ENCODE results near the gene UNKL.
"Not testable (repeated sequence)": the region's sequence is repeated elsewhere in the genome, so short reads cannot be mapped to it uniquely, and the experiment has no call there.

Gene UNKL

GRCh38 chr16:1442697-1443096 lies 28.2 kb upstream of the UNKL start:
- no peak overlapping the region for H3K27ac ChIP-seq (ENCODE audit: low read depth, low read length)

GRCh38 chr16:1441391-1441829 lies 26.9 kb upstream of the UNKL start:
- TF ChIP-seq CTCF (IDR thresholded peaks at IDR 0.05; ENCODE audit: insufficient read depth, low read length, poor library complexity, severe bottlenecking) (no peak), EZH2phosphoT487 (conservative IDR thresholded peaks at IDR 0.05; ENCODE audit: low read length) (no peak)
- H3K9ac ChIP-seq (ENCODE audit: low read length) = no peak overlapping the region
- no peak overlapping the region for H3K4me2 ChIP-seq (ENCODE audit: low read depth, low read length, poor library complexity, severe bottlenecking)
- H3K27me3 ChIP-seq (ENCODE audit: low read length) = no peaks in the 10 kb centered on the region
- no peak overlapping the region for H3K4me3 ChIP-seq (ENCODE audit: insufficient read depth, low read length, poor library complexity, severe bottlenecking)
- H4K20me1 ChIP-seq (ENCODE audit: low read depth, low read length) = no peaks in the 10 kb centered on the region
- H3K27ac ChIP-seq (ENCODE audit: low read depth, low read length) = no peak overlapping the region
- no peaks in the 10 kb centered on the region for H3F3A ChIP-seq (ENCODE audit: insufficient read depth)
- no peaks in the 10 kb centered on the region for H3K79me2 ChIP-seq (ENCODE audit: insufficient read depth, low read length)
- no peaks in the 10 kb centered on the region for H3K36me3 ChIP-seq (ENCODE audit: low read length)
- no peaks in the 10 kb centered on the region for H3K9me3 ChIP-seq (ENCODE audit: insufficient read depth, low read length)
- no peak overlapping the region for H2AFZ ChIP-seq (ENCODE audit: low read depth, low read length, severe bottlenecking)
- H3K9me2 ChIP-seq (replicated peaks; ENCODE audit: insufficient read depth, low read length) = no peaks in the 10 kb centered on the region

More at GRCh38 chr16:1442697-1443096, 28.2 kb upstream of the UNKL start:
- TF ChIP-seq CTCF (IDR thresholded peaks at IDR 0.05; ENCODE audit: insufficient read depth, low read length, poor library complexity, severe bottlenecking) = no peak
- TF ChIP-seq EZH2phosphoT487 (conservative IDR thresholded peaks at IDR 0.05; ENCODE audit: low read length) = no peak
- H2AFZ ChIP-seq (ENCODE audit: low read depth, low read length, severe bottlenecking) = no peak overlapping the region
- H3K4me2 ChIP-seq (ENCODE audit: low read depth, low read length, poor library complexity, severe bottlenecking) = no peak overlapping the region
- H3K4me3 ChIP-seq (ENCODE audit: insufficient read depth, low read length, poor library complexity, severe bottlenecking) = no peak overlapping the region
- H3K79me2 ChIP-seq (ENCODE audit: insufficient read depth, low read length) = no peaks in the 10 kb centered on the region
- no peaks in the 10 kb centered on the region for H3F3A ChIP-seq (ENCODE audit: insufficient read depth)
- H3K36me3 ChIP-seq (ENCODE audit: low read length) = no peaks in the 10 kb centered on the region
- H4K20me1 ChIP-seq (ENCODE audit: low read depth, low read length) = no peaks in the 10 kb centered on the region
- H3K9me3 ChIP-seq (ENCODE audit: insufficient read depth, low read length) = no peaks in the 10 kb centered on the region
- H3K9ac ChIP-seq (ENCODE audit: low read length) = no peak overlapping the region
- no peaks in the 10 kb centered on the region for H3K27me3 ChIP-seq (ENCODE audit: low read length)
- no peaks in the 10 kb centered on the region for H3K9me2 ChIP-seq (replicated peaks; ENCODE audit: insufficient read depth, low read length)

- not testable (repeated sequence) for H3F3A ChIP-seq (ENCODE audit: insufficient read depth); H3K4me3 ChIP-seq (ENCODE audit: insufficient read depth, low read length, poor library complexity, severe bottlenecking); H3K4me2 ChIP-seq (ENCODE audit: low read depth, low read length, poor library complexity, severe bottlenecking)
Observed at GRCh38 chr16:1439699-1440074, 25.2 kb upstream of the UNKL start.

GRCh38 chr16:1439058-1439698 lies 24.7 kb upstream of the UNKL start:
- Histone ChIP-seq H4K20me1 (ENCODE audit: low read depth, low read length) (no peaks in the 10 kb centered on the region), H3K4me3 (ENCODE audit: insufficient read depth, low read length, poor library complexity, severe bottlenecking) (no peak overlapping the region), H3K4me2 (ENCODE audit: low read depth, low read length, poor library complexity, severe bottlenecking) (no peak overlapping the region), H3K9me3 (ENCODE audit: insufficient read depth, low read length) (no peaks in the 10 kb centered on the region), H3F3A (ENCODE audit: insufficient read depth) (no peaks in the 10 kb centered on the region), H3K36me3 (ENCODE audit: low read length) (no peaks in the 10 kb centered on the region), H3K27me3 (ENCODE audit: low read length) (no peaks in the 10 kb centered on the region), H3K79me2 (ENCODE audit: insufficient read depth, low read length) (no peaks in the 10 kb centered on the region), H3K27ac (ENCODE audit: low read depth, low read length) (no peak overlapping the region), H3K9ac (ENCODE audit: low read length) (no peak overlapping the region), H3K9me2 (replicated peaks; ENCODE audit: insufficient read depth, low read length) (no peaks in the 10 kb centered on the region), H2AFZ (ENCODE audit: low read depth, low read length, severe bottlenecking) (no peak overlapping the region)
- TF ChIP-seq EZH2phosphoT487 (conservative IDR thresholded peaks at IDR 0.05; ENCODE audit: low read length) = no peak
- no peak for TF ChIP-seq CTCF (IDR thresholded peaks at IDR 0.05; ENCODE audit: insufficient read depth, low read length, poor library complexity, severe bottlenecking)

More at GRCh38 chr16:1439699-1440074, 25.2 kb upstream of the UNKL start:
- not testable (repeated sequence) for H2AFZ ChIP-seq (ENCODE audit: low read depth, low read length, severe bottlenecking); H3K9me3 ChIP-seq (ENCODE audit: insufficient read depth, low read length); H3K27ac ChIP-seq (ENCODE audit: low read depth, low read length); H3K9me2 ChIP-seq (replicated peaks; ENCODE audit: insufficient read depth, low read length); H3K9ac ChIP-seq (ENCODE audit: low read length); H3K79me2 ChIP-seq (ENCODE audit: insufficient read depth, low read length); H3K36me3 ChIP-seq (ENCODE audit: low read length); H3K27me3 ChIP-seq (ENCODE audit: low read length); H4K20me1 ChIP-seq (ENCODE audit: low read depth, low read length)
